B cell (primary cell): Measurements from ENCODE around the gene USP50.

Experiments used
- CTCF ChIP-seq: fragments of 200-600 bp; IDR thresholded peaks from one replicate; pipeline ENCODE4 v1.8.0; 2022; ENCODE audit warnings: antibody characterized with exemption, mild to moderate bottlenecking
- EZH2 ChIP-seq: IDR thresholded peaks from 2 replicates; pipeline ENCODE4 v1.6.1; 2012; ENCODE audit warnings: borderline replicate concordance, low read depth, mild to moderate bottlenecking, moderate library complexity, low read length; ENCODE audit not compliant: insufficient read depth, poor library complexity, severe bottlenecking

- TF ChIP-seq CTCF (no peak), EZH2 (no peak)
Measured at GRCh38 chr15:50501815-50502214, 44.7 kb downstream of the USP50 start.
